GM10266 (cell line): ENCODE data around the gene CEP164.

ENCODE experiments used
- DNase-seq: peaks from one replicate; pipeline ENCODE4 v3.0.0; 2012; ENCODE audit errors: extremely low spot score
- CTCF ChIP-seq: IDR thresholded peaks from 2 replicates; pipeline ENCODE4 v1.5.1; 2012; ENCODE audit warnings: mild to moderate bottlenecking, low read depth; ENCODE audit not compliant: control insufficient read depth, insufficient read depth; ENCODE audit errors: missing control alignments

Gene CEP164

DNA sequence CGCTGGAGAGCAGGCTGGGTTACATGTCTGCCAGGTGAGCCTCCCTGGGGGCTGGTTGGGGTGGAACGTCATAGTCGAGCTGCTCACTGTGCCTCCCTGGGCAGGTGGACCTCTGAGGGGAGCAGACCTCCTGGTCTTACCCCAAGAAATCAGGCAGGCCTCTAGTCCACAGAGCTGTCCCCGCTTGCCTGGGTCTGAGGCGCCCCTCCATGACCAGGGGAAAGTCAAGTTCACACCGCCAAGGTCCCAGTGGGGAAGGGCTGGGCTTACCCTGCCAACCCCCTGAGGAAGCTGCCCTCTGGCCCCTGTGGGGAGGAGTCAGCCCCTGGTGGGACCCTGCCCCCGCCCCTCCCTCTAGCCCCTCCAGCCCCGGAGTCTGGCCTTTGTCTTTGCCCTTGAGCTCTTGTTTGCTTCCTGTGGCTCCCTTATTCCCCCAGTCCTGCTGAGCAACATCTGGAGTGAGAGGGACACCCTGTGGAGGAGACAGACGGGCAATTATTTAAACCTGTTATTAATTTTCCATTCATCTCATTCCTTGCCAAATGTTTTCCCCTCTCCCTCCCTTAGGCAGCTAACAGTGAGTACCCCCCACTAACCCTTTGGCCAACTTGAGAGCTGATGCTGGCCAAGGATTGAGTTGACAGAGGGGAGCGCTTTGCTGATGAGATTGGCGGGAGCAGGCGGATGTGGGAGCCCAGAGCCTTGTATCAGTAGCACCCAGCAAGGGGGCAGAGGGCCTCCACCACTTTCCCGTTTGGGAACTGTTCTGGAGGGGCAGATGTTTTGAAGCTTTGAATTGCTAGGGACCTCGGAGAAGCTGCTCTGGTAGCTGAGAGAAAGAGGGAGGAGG lies 83.4 kb downstream of the CEP164 start:
- DNase-seq = no peak
- TF ChIP-seq CTCF = no peak

GRCh38 chr11:117411736-117412135 lies 84.1 kb downstream of the CEP164 start:
- DNase-seq = no peak
- no peak for TF ChIP-seq CTCF

- DNase-seq = no peak
- no peak for TF ChIP-seq CTCF
These were observed 84.5 kb downstream of the CEP164 start for GRCh38 chr11:117412176-117412575.

GRCh38 chr11:117412653-117413275 lies 85.1 kb downstream of the CEP164 start:
- DNase-seq = no peak
- TF ChIP-seq CTCF = no peak

- no peak for DNase-seq
- TF ChIP-seq CTCF = no peak
These were observed 86.0 kb downstream of the CEP164 start for GRCh38 chr11:117413616-117414015.

GRCh38 chr11:117414724-117415123 lies 87.1 kb downstream of the CEP164 start:
- no peak for DNase-seq
- no peak for TF ChIP-seq CTCF

DNA sequence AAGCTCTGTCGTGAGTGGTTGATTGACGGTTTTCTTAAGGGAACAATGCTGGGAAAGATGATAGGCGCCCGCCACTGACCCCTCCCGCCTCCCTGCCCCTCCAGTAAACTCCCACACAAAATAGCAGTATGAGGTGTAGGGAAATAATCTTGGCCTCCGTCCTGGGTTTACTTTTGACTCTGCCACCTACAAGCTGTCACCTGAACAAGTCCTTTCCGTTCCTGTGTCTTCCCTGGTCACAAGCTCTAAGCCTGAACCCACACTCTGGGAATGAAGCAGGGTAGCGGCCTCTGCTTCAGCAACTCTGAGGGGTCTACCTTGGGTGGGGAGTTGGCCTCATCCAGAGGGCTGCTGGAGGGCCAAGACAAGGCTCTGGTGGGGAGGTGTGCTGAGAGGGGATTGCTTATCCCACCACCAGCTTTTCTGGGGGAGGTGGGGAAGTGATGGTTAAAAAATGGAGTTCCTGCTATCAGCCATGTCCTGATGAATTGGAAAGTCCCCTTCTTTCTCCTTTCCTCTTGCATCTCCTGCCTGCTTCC lies 87.8 kb downstream of the CEP164 start:
- no peak for TF ChIP-seq CTCF
- no peak for DNase-seq
